Measurements from ENCODE around the gene ZNF837.
A peak's percentile ranks its signal among the peaks of the same experiment; 100 is the strongest.
"Not testable (repeated sequence)": the region's sequence is repeated elsewhere in the genome, so short reads cannot be mapped to it uniquely, and the experiment has no call there.

ZNF837 gene

DNA sequence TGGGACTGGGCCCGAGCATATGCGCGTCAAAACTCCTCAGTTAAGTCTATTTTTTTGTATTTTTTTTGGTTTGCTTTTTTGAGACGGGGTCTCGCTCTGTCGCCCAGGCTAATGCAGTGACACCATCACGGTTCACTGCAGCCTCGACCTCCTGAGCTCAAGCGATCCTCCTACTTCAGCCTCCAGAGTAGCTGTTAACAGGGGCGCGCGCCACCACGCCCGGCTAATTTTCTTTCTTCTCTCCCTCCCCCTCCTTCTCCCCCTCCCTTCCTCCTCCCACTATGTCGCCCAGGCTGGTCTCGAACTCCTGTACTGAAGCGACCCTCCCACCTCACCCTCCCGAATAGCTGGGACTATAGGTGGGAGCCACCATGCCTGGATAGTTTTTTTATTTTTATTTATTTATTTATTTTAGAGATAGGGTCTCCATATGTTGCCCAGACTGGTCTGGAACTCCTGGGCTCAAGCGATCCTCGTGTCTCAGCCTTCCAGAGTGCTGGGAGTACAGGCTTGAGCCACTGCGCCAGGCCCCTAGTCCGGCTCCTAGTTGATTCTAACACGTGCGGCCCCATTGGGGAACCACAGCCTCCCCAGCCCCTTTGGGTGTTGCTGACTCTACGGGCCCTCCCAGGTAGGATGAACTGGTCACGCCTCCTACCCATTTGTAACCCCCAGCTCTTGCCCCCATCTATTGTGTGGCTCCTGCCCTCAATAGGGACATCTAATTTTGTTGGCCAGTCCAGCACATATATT lies 806 bp upstream of the ZNF837 start:
- TF ChIP-seq, protein P1, sequence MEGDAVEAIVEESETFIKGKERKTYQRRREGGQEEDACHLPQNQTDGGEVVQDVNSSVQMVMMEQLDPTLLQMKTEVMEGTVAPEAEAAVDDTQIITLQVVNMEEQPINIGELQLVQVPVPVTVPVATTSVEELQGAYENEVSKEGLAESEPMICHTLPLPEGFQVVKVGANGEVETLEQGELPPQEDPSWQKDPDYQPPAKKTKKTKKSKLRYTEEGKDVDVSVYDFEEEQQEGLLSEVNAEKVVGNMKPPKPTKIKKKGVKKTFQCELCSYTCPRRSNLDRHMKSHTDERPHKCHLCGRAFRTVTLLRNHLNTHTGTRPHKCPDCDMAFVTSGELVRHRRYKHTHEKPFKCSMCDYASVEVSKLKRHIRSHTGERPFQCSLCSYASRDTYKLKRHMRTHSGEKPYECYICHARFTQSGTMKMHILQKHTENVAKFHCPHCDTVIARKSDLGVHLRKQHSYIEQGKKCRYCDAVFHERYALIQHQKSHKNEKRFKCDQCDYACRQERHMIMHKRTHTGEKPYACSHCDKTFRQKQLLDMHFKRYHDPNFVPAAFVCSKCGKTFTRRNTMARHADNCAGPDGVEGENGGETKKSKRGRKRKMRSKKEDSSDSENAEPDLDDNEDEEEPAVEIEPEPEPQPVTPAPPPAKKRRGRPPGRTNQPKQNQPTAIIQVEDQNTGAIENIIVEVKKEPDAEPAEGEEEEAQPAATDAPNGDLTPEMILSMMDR (conservative IDR thresholded peaks at IDR 0.05; ENCODE audit: control insufficient read depth, insufficient read depth, low read depth, low read length), result no peak
- H3K4me3 ChIP-seq (ENCODE audit: control insufficient read depth, low read depth, low read length), result peak overlapping the region; percentile 86
- no peak for DNase-seq (ENCODE audit: low read depth)

GRCh38 chr19:58380037-58380661 lies 681 bp downstream of the ZNF837 start:
- peak; percentile 14 for DNase-seq (ENCODE audit: low read depth)
- H3K4me3 ChIP-seq (ENCODE audit: control insufficient read depth, low read depth, low read length), result peak overlapping the region; percentile 86
- TF ChIP-seq, protein P1 (conservative IDR thresholded peaks at IDR 0.05; ENCODE audit: control insufficient read depth, insufficient read depth, low read depth, low read length), result no peak

DNA sequence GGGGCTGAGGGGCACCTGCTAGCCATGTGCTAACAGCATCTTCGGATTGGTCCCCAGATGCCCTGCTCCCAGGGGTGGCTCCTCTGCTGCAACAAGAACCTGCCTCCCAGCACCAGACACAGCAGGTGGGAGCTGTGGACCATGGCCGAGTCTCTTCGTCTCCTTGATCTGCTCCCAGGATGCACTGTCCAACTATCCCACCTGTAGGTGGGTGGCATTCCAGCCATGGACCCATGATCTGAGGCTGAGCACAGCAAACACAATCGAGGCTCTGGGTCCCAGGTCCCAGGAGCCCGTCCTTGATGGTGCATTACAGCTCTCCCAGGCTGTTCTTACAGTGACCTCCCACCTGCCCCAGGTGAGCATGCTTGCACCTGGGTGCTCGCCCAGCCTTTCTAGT lies 1.6 kb downstream of the ZNF837 start:
- H3K4me3 ChIP-seq (ENCODE audit: control insufficient read depth, low read depth, low read length), result no peak overlapping the region
- no peak for DNase-seq (ENCODE audit: low read depth)
- TF ChIP-seq, protein P1 (conservative IDR thresholded peaks at IDR 0.05; ENCODE audit: control insufficient read depth, insufficient read depth, low read depth, low read length), result no peak

- DNase-seq (ENCODE audit: low read depth), result peak; percentile 34
- H3K4me3 ChIP-seq (ENCODE audit: control insufficient read depth, low read depth, low read length), result not testable (repeated sequence)
Observed at GRCh38 chr19:58376724-58377123, 4.1 kb downstream of the ZNF837 start.

- TF ChIP-seq, protein P1 (conservative IDR thresholded peaks at IDR 0.05; ENCODE audit: control insufficient read depth, insufficient read depth, low read depth, low read length), result no peak
- no peak overlapping the region for H3K4me3 ChIP-seq (ENCODE audit: control insufficient read depth, low read depth, low read length)
- DNase-seq (ENCODE audit: low read depth), result peak; percentile 58
Observed at GRCh38 chr19:58374200-58374599, 6.6 kb downstream of the ZNF837 start.

DNA sequence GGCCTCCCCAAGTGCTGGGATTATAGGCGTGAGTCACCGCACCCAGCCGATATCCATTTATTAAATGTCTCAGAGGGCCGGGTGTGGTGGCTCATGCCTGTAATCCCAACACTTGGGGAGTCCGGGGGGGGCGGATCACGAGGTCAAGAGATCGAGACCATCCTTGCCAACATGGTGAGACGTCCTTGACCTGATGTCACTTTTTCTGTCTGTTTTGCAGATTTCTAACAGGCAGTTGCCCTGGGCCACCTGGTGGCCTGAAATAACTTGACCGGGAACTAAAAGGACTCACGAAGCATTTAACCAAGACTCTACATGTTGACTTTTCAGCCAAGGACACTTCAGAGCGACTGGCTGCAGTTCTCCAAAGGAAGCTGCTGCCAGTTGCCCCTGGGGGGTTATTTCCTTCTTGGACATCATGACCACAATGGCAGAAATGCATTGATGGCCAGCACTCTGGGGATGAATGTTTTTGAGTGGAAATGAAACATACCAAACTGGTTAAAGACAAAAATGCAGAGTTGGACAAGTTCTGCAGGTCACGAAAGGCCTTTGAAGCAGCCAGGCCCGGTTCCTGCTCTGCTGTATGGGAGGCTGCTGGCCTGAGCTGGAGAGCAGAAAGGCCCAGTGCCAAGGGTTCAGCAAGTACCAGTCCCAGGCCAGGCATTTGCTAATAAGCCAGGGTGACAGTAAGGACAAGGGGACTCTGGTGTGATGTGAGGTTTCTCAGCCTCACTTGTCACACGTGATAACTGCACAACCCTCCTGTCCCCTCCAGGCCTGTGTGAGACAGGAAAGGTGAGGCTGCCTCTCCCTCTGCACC lies 8.3 kb downstream of the ZNF837 start:
- no peak for DNase-seq (ENCODE audit: low read depth)
- TF ChIP-seq, protein P1 (conservative IDR thresholded peaks at IDR 0.05; ENCODE audit: control insufficient read depth, insufficient read depth, low read depth, low read length), result peak; percentile 15
- no peak overlapping the region for H3K4me3 ChIP-seq (ENCODE audit: control insufficient read depth, low read depth, low read length)
